WTC11 (cell line): Measurements from ENCODE around the gene GCK. TPM values are rescaled to one million over a fixed set of nuclear protein-coding genes. Genes with fewer than 3 reads are reported as not detected.
A peak's percentile ranks its signal among the peaks of the same experiment; 100 is the strongest.

Source experiments
- ATAC-seq: fragments of 200-7000 bp; cut with Tn5 transposase; 2 replicates; pipeline ENCODE4 v1.10.0; 2021; ENCODE audit warnings: mild to moderate bottlenecking, moderate library complexity
- CTCF ChIA-PET: fragments of 300-600 bp; sonication (Branson Sonifier 250); formaldehyde crosslinking; loops from one replicate; lab custom pipeline; 2021; ENCODE audit warnings: antibody characterized with exemption; lab: Charles Lee
- POLR2A ChIA-PET: fragments of 350-600 bp; sonication (Branson Sonifier 250); formaldehyde crosslinking; loops from one replicate; lab custom pipeline; 2021; ENCODE audit warnings: antibody characterized with exemption; lab: Charles Lee
- DNase-seq: peaks from one replicate; pipeline ENCODE4 v3.0.0; 2021; ENCODE audit warnings: low spot score
- H3K27ac Mint-ChIP-seq: 2 replicates; pipeline ENCODE4 v1.8.0; 2021; ENCODE audit warnings: mixed read lengths
- H3K27me3 Mint-ChIP-seq: 2 replicates; pipeline ENCODE4 v1.8.0; 2021; ENCODE audit warnings: low read depth, mild to moderate bottlenecking, moderate library complexity, mixed read lengths
- H3K36me3 Mint-ChIP-seq: 2 replicates; pipeline ENCODE4 v1.8.0; 2021; ENCODE audit warnings: mixed read lengths
- H3K4me1 Mint-ChIP-seq: 2 replicates; pipeline ENCODE4 v1.8.0; 2022; ENCODE audit warnings: mixed read lengths
- H3K4me3 Mint-ChIP-seq: 2 replicates; pipeline ENCODE4 v1.8.0; 2021; ENCODE audit warnings: mild to moderate bottlenecking, moderate library complexity, mixed read lengths
- H3K9me3 Mint-ChIP-seq: 2 replicates; pipeline ENCODE4 v1.8.0; 2021; ENCODE audit warnings: mixed read lengths
- AR ChIP-seq: fragments of 250-450 bp; sonication (Bioruptor Pico); IDR thresholded peaks from 2 replicates; pipeline ENCODE4 v1.9.0; 2021; ENCODE audit warnings: mild to moderate bottlenecking
- CREM ChIP-seq: sonication (generic); formaldehyde crosslinking; IDR thresholded peaks from 2 replicates; pipeline ENCODE4 v1.8.1; 2022; ENCODE audit warnings: mild to moderate bottlenecking, missing genetic modification reagents, moderate library complexity
- E2F1 ChIP-seq: sonication (generic); formaldehyde crosslinking; IDR thresholded peaks from 2 replicates; pipeline ENCODE4 v1.8.0; 2022; ENCODE audit warnings: mild to moderate bottlenecking, missing genetic modification reagents
- ELF4 ChIP-seq: sonication (generic); formaldehyde crosslinking; IDR thresholded peaks from 2 replicates; pipeline ENCODE4 v1.8.1; 2022; ENCODE audit warnings: low read depth, mild to moderate bottlenecking, moderate library complexity, missing genetic modification reagents
- ETV6 ChIP-seq: sonication (generic); formaldehyde crosslinking; IDR thresholded peaks from 2 replicates; pipeline ENCODE4 v1.8.1; 2022; ENCODE audit warnings: mild to moderate bottlenecking, missing genetic modification reagents
- MLX ChIP-seq: sonication (generic); formaldehyde crosslinking; IDR thresholded peaks from 2 replicates; pipeline ENCODE4 v1.8.1; 2023; ENCODE audit warnings: mild to moderate bottlenecking, missing genetic modification reagents, moderate library complexity
- NR1H2 ChIP-seq: sonication (generic); formaldehyde crosslinking; IDR thresholded peaks from 2 replicates; pipeline ENCODE4 v1.9.0; 2021; ENCODE audit warnings: mild to moderate bottlenecking, moderate library complexity, missing genetic modification reagents
- PRRX2 ChIP-seq: fragments of 250-450 bp; sonication (Bioruptor Pico); IDR thresholded peaks from 2 replicates; pipeline ENCODE4 v1.8.0; 2021; ENCODE audit warnings: mild to moderate bottlenecking
- TEAD4 ChIP-seq: sonication (generic); formaldehyde crosslinking; IDR thresholded peaks from 2 replicates; pipeline ENCODE4 v1.8.0; 2022; ENCODE audit warnings: mild to moderate bottlenecking, missing genetic modification reagents
- ZMAT4 ChIP-seq: fragments of 250-450 bp; sonication (Bioruptor Pico); IDR thresholded peaks from 2 replicates; pipeline ENCODE4 v1.9.0; 2021; ENCODE audit warnings: mild to moderate bottlenecking
- ZNF138 ChIP-seq: sonication (generic); formaldehyde crosslinking; conservative IDR thresholded peaks from 2 replicates; pipeline ENCODE4 v1.8.1; 2022; ENCODE audit warnings: mild to moderate bottlenecking, moderate library complexity, missing genetic modification reagents
- ZNF281 ChIP-seq: sonication (generic); formaldehyde crosslinking; IDR thresholded peaks from 2 replicates; pipeline ENCODE4 v1.8.0; 2023; ENCODE audit warnings: mild to moderate bottlenecking, missing genetic modification reagents
- ZNF396 ChIP-seq: fragments of 250-450 bp; sonication (Bioruptor Pico); IDR thresholded peaks from 2 replicates; pipeline ENCODE4 v1.8.0; 2021; ENCODE audit warnings: mild to moderate bottlenecking, moderate library complexity, borderline replicate concordance
- ZSCAN18 ChIP-seq: fragments of 250-450 bp; sonication (Bioruptor Pico); IDR thresholded peaks from 2 replicates; pipeline ENCODE4 v2.1.2; 2022; ENCODE audit warnings: mild to moderate bottlenecking, moderate library complexity
- total RNA-seq: library from RNA; stranded (reverse); gene quantifications from 3 replicates; pipeline ENCODE4 v1.2.3, GENCODE V29; 2021
- TF ChIP-seq, protein P1 (sequence below): sonication (generic); formaldehyde crosslinking; IDR thresholded peaks from 2 replicates; pipeline ENCODE4 v1.8.0; 2023; ENCODE audit warnings: missing genetic modification reagents
- TF ChIP-seq, protein P2 (sequence below): sonication (generic); formaldehyde crosslinking; IDR thresholded peaks from 2 replicates; pipeline ENCODE4 v1.8.0; 2022; ENCODE audit warnings: mild to moderate bottlenecking, missing genetic modification reagents
- TF ChIP-seq, protein P3 (sequence below): sonication (generic); formaldehyde crosslinking; conservative IDR thresholded peaks from 2 replicates; pipeline ENCODE4 v1.8.1; 2022; ENCODE audit warnings: mild to moderate bottlenecking, missing genetic modification reagents

Gene GCK
- total RNA-seq, 1 experiment from 2014 or later: 3.3 TPM

GRCh38 chr7:44122529-44122928 is 66.7 kb downstream of the GCK start:
- ChIA-PET POLR2A (no interaction called here), CTCF (interaction anchor here (1.0 to 2.6 kb wide), 10 partner anchors 9 to 118 kb away, joined by 3 to 17 read pairs (median 4); partner anchors contain the start of genes DBNL and YKT6)
- Mint-ChIP-seq H3K4me1 (peaks cover 10% of the 10 kb centered on the region), H3K9me3 (peaks cover 7% of the 10 kb centered on the region; the same call in 1 of the 2 replicates), H3K4me3 (peak overlapping the region; percentile 92), H3K36me3 (peaks cover 35% of the 10 kb centered on the region), H3K27ac (peak overlapping the region; percentile 12; the same call in 1 of the 2 replicates), H3K27me3 (peaks cover 28% of the 10 kb centered on the region)
- TF ChIP-seq, protein P1, sequence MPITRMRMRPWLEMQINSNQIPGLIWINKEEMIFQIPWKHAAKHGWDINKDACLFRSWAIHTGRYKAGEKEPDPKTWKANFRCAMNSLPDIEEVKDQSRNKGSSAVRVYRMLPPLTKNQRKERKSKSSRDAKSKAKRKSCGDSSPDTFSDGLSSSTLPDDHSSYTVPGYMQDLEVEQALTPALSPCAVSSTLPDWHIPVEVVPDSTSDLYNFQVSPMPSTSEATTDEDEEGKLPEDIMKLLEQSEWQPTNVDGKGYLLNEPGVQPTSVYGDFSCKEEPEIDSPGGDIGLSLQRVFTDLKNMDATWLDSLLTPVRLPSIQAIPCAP (CRISPR knock-in tag): no peak
- TF ChIP-seq ZNF138 (no peak), ZSCAN18 (CRISPR knock-in tag) (no peak), TEAD4 (CRISPR knock-in tag) (no peak), CREM (CRISPR knock-in tag) (no peak), ZMAT4 (no peak), NR1H2 (CRISPR knock-in tag) (no peak), ELF4 (no peak), ETV6 (no peak), ZNF396 (CRISPR knock-in tag) (no peak), AR (no peak), MLX (no peak), E2F1 (CRISPR knock-in tag) (no peak), PRRX2 (CRISPR knock-in tag) (no peak), ZNF281 (CRISPR knock-in tag) (no peak)
- TF ChIP-seq, protein P2, sequence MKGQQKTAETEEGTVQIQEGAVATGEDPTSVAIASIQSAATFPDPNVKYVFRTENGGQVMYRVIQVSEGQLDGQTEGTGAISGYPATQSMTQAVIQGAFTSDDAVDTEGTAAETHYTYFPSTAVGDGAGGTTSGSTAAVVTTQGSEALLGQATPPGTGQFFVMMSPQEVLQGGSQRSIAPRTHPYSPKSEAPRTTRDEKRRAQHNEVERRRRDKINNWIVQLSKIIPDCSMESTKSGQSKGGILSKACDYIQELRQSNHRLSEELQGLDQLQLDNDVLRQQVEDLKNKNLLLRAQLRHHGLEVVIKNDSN: no peak
- TF ChIP-seq, protein P3, sequence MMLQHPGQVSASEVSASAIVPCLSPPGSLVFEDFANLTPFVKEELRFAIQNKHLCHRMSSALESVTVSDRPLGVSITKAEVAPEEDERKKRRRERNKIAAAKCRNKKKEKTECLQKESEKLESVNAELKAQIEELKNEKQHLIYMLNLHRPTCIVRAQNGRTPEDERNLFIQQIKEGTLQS (CRISPR knock-in tag): no peak
- DNase-seq (no peak), ATAC-seq (no peak)
